GM18868 (cell line): ENCODE measurements around the gene PTPA.
"Not testable (repeated sequence)": the region's sequence is repeated elsewhere in the genome, so short reads cannot be mapped to it uniquely, and the experiment has no call there.

Experiments used
- ATAC-seq: cut with Tn5 transposase; IDR thresholded peaks from one replicate; pipeline ENCODE4 v1.9.1; 2021; ENCODE audit warnings: mild to moderate bottlenecking, moderate library complexity; ENCODE audit not compliant: unreplicated experiment

The PTPA gene

DNA sequence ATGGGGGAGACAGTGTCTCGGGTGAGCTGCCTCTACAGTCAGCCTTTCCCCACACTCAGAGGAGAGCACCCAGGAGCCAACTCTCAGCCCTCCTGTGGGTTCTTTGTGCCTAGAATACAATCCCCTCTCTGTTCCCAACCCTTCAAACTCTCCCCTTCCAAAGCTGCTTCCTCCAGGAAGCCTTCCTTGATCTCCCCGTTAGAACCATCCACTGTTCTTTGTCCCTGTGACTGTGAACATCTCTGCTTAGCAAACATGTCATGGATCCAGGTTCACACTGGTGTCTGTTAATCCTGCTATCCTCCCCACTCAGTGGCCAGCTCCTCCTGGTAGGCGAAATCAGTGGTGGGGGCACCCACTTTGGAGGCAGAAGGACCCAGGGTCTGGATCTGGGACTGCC lies 83.0 kb downstream of the PTPA start:
- ATAC-seq: no peak

DNA sequence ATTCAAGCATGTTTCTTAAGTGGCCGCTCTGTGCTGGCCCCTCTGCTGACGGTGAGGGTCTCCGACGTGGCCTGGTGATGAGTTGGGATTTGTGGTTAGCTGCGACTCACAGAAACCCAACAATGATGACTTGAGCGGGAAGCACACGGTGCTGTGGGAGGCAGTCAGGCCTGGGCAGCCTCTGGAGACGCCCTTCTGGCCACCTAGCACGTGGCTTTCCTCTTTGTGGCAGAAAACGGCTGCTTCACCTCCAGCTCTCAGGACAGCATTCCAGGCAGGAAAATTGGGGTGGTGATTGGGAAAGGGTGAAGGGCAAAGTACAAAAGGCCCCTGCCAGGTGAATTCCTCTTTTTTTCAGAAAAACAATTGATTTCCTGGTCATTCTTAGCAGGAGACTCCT lies 84.4 kb downstream of the PTPA start:
- ATAC-seq: no peak

DNA sequence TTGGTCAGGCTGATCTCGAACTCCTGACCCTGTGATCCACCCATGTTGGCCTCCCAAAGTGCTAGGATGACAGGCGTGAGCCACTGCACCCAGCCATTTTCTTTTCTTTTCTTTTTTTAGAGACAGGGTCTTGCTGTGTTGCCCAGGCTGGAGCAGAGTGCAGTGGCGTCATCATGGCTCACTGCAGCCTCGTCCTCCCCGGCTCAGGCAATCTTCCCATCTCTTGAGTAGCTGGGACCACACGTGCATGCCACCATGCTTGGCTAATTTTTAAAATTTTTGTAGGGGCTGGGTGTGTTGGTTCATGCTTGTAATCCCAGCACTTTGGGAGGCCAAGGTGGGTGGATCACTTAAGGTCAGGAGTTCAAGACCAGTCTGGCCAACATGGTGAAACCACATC lies 85.8 kb downstream of the PTPA start:
- ATAC-seq: not testable (repeated sequence)

DNA sequence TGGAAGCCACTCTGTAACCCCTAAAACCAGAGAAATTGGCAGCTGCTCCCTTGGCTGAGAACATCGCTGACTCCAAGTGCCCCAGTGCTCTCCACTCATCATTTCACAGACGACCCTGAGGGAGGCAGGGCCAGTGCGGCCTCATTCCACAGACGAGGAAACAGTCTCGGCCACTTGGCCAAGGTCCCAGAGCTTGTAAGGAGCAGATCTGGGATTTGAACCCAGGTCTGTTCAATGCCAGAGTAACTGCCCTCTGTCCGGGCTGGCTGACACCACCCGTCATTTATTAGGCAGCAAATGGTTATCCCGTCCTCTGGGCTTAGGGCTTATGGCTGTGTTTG lies 86.7 kb downstream of the PTPA start:
- ATAC-seq: no peak
